ENCODE measurements around the gene PAX6. TPM values are rescaled to one million over a fixed set of nuclear protein-coding genes. Genes with fewer than 3 reads are reported as not detected.

The PAX6 gene
- total RNA-seq, 2 donors from 2014 or later: 0.68 TPM; not detected in 1

DNA sequence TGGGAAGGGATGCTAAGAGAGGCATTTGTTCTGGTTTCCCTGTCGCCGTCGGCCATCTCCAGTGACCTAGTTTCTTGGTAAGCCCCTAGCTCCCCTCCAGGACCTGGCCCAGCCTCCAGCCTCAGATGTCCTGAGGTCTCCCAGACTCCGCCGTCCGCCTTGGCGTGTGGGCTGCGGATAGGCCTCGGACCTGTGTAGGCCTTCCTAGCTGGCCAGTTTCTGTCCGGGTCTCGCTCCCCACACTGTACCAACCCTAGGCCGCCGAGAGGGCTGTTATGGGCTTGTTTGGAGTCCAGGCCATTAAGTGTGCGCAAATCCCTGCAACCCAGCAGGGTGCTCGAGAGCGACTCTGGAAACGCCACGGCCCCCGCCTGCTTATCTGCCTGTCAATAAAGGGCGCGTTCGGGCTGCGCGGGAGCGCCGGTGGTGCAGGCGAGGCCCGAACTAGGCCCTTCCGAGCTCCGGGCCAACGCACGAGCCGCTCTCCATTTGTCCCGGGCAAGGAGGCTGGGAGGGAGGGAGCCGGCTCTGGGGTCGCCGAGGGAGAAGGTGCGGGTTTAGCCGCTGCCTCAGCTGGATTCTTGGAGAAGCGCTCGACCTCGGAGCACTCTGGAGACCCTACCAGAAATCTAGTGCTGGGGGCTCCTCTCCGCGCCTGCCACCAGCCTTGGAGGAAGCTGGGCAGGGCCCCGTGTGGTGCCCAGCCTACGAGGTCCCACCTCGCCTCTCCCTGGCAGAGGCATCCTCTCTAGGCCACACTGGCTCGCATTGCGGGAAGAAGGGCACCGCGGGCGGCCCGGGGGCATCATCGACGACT lies 8.7 kb upstream of the PAX6 start:
- ATAC-seq (ENCODE audit: insufficient number of reproducible peaks, low FRiP score, low read depth) (no peak), DNase-seq (ENCODE audit: low spot score) (no peak)
- H3K27me3 ChIP-seq (replicated peaks; ENCODE audit: insufficient read depth): peaks cover 43% of the 10 kb centered on the region
- H3K4me3 ChIP-seq: no peak overlapping the region
- peaks cover 32 to 37% of the 10 kb centered on the region in 2 donors for H3K4me1 ChIP-seq (ENCODE audit: control insufficient read depth in 1 of 2, low read depth in 2 of 2)
- no peak overlapping the region for H3K27ac ChIP-seq
- H3K9me3 ChIP-seq: no peaks in the 10 kb centered on the region
- TF ChIP-seq, protein P1, sequence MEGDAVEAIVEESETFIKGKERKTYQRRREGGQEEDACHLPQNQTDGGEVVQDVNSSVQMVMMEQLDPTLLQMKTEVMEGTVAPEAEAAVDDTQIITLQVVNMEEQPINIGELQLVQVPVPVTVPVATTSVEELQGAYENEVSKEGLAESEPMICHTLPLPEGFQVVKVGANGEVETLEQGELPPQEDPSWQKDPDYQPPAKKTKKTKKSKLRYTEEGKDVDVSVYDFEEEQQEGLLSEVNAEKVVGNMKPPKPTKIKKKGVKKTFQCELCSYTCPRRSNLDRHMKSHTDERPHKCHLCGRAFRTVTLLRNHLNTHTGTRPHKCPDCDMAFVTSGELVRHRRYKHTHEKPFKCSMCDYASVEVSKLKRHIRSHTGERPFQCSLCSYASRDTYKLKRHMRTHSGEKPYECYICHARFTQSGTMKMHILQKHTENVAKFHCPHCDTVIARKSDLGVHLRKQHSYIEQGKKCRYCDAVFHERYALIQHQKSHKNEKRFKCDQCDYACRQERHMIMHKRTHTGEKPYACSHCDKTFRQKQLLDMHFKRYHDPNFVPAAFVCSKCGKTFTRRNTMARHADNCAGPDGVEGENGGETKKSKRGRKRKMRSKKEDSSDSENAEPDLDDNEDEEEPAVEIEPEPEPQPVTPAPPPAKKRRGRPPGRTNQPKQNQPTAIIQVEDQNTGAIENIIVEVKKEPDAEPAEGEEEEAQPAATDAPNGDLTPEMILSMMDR (IDR thresholded peaks at IDR 0.05): no peak
- no peaks in the 10 kb centered on the region for H3K36me3 ChIP-seq

DNA sequence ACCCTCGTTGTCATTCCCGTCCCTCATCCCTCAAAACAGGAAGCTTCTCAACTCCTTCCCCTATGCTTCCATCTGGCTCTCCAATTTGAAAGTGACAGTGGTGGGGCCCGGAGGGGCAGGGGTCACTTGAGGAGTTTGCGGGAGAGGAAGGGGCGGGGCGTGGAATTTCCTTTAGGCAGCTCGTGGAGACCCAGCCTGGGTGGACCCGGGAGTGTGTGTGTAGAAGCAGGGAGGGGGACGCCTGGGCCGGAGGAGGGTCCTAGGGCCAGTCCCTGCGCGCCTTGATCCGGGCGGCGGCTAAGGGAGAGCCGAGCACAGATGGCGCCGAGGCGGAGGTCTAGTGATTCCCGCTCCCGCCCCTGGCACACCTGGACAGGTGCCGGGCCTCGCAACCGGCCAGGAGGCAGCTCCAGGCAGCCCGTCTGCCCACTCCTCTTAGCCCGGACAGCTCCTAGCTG lies 7.8 kb upstream of the PAX6 start:
- no peak for ATAC-seq (ENCODE audit: insufficient number of reproducible peaks, low FRiP score, low read depth)
- TF ChIP-seq, protein P1 (IDR thresholded peaks at IDR 0.05): no peak
- peaks cover 43% of the 10 kb centered on the region for H3K27me3 ChIP-seq (replicated peaks; ENCODE audit: insufficient read depth)

DNA sequence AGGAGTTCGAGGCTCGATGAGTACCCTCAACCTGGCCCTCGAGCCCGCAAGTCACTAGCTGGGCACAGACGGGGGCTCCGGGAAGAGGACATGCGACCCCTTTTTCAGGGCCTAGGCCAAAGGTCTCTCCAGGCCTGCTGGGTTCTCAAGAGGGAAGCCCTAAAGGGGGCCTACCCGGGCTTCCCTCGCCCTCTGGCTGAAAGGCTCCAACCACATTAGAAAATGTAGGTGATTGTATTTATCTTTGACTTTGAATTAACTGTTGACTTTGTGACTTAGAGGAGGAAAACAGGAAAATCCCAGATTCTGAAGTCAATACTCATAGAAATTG lies 7.3 kb upstream of the PAX6 start:
- peaks cover 43 to 52% of the 10 kb centered on the region in 2 donors for H3K4me1 ChIP-seq (ENCODE audit: control insufficient read depth in 1 of 2, low read depth in 2 of 2)
- peaks cover 43% of the 10 kb centered on the region for H3K27me3 ChIP-seq (replicated peaks; ENCODE audit: insufficient read depth)
- no peaks in the 10 kb centered on the region for H3K36me3 ChIP-seq
- no peak overlapping the region for H3K4me3 ChIP-seq
- no peak overlapping the region for H3K27ac ChIP-seq
- ATAC-seq (ENCODE audit: insufficient number of reproducible peaks, low FRiP score, low read depth): no peak
- DNase-seq (ENCODE audit: low spot score): no peak
- TF ChIP-seq, protein P1 (IDR thresholded peaks at IDR 0.05): no peak
- no peaks in the 10 kb centered on the region for H3K9me3 ChIP-seq

More for the DNA sequence above, 7.8 kb upstream of the PAX6 start:
- Histone ChIP-seq H3K36me3 (no peaks in the 10 kb centered on the region), H3K27ac (no peak overlapping the region), H3K9me3 (no peaks in the 10 kb centered on the region), H3K4me3 (no peak overlapping the region), H3K4me1 (ENCODE audit: control insufficient read depth in 1 of 2, low read depth in 2 of 2) (peaks cover 37 to 47% of the 10 kb centered on the region in 2 donors)
- DNase-seq (ENCODE audit: low spot score): no peak

DNA sequence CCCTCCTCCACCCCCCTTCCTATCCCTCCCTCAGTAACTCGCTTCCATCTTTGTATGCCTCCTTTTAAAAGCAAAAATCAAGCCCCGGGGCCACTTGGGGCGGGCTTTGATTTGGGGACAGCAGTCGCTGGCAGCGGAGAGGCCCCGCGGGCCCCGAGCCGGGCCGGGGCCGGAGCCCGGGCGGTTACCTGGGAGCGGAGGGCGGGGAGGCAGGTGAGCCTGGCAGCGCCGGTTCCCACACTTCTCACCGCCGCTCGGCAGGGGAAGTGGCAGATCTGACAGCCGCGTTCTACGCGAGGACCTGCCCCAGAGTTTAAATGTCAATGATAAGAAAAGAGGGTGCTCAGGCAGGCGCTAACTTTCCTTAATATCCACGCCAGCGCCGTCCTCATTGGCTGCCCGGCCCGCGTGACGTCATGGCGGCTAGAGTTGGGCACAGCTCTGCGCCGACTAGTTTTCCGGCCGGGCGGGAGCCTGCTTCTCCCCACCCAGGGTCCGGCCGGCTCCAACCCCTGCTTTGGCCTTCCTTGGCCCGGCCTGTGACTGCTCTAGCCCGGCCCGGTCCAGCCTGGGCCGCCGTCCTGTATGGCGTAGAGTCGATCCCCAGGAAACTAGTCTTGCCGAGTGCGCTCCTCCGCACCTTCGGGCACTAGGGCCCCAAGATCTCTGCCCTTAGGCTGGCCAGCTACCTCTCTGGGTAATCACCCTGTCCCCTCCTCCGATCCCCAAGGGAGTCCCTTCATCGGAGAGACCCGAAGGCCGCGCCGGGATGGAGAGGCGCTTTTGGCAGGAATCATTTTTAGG lies 6.7 kb upstream of the PAX6 start:
- Histone ChIP-seq H3K4me3 (peak overlapping the region; percentile 58), H3K36me3 (no peaks in the 10 kb centered on the region), H3K27ac (no peak overlapping the region), H3K9me3 (no peaks in the 10 kb centered on the region), H3K4me1 (ENCODE audit: control insufficient read depth in 1 of 2, low read depth in 2 of 2) (peaks cover 46 to 56% of the 10 kb centered on the region in 2 donors), H3K27me3 (replicated peaks; ENCODE audit: insufficient read depth) (peaks cover 43% of the 10 kb centered on the region)
- no peak for DNase-seq (ENCODE audit: low spot score)
- TF ChIP-seq, protein P1 (IDR thresholded peaks at IDR 0.05): no peak
- no peak for ATAC-seq (ENCODE audit: insufficient number of reproducible peaks, low FRiP score, low read depth)

DNA sequence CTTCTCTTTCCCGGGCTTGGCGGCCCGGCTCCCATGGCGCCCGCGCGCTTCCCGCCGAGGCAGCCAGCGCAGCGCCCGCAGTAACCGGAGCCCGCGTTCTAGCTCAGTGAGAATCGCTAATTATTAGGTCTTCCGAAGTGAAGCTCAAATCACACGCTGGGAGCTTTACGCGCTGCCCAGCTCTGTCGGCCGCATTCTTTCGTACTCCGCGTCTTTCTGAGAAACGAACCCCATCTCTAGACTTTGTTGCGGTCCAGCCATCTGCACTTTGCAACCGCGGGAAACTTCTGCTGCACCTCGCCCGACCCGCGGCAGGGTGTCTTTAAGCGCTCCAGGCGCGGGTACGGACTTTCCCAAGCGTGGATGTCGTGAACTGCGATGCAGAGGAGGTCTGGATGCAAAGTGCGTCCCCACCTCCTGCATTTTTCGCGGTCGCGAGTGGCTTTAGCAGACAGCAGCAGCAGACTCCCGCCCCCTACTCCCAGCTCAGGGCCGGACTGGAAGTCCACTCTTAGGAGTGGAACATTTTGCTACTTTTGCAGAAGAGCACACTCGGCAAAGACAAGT lies 6.0 kb upstream of the PAX6 start:
- H3K27me3 ChIP-seq (replicated peaks; ENCODE audit: insufficient read depth): peaks cover 43% of the 10 kb centered on the region
- H3K27ac ChIP-seq: no peak overlapping the region
- H3K4me3 ChIP-seq: peak overlapping the region; percentile 58
- H3K9me3 ChIP-seq: no peaks in the 10 kb centered on the region
- no peaks in the 10 kb centered on the region for H3K36me3 ChIP-seq
- DNase-seq (ENCODE audit: low spot score): no peak
- ATAC-seq (ENCODE audit: insufficient number of reproducible peaks, low FRiP score, low read depth): no peak
- peaks cover 52 to 63% of the 10 kb centered on the region in 2 donors for H3K4me1 ChIP-seq (ENCODE audit: control insufficient read depth in 1 of 2, low read depth in 2 of 2)
- TF ChIP-seq, protein P1 (IDR thresholded peaks at IDR 0.05): no peak
